GOT3 (cell line): ENCODE results near the gene BOK.

Experiments
- DNase-seq: peaks from one replicate; lab custom pipeline; 2025; ENCODE audit warnings: mixed read lengths; lab: John Stamatoyannopoulos, UW

BOK gene

GRCh38 chr2:241619597-241620418 is 61.3 kb downstream of the BOK start:
- no peak for DNase-seq

GRCh38 chr2:241620419-241620769 is 61.8 kb downstream of the BOK start:
- no peak for DNase-seq
